ENCODE data around the gene CEP250. TPM values are rescaled to one million over a fixed set of nuclear protein-coding genes. Genes with fewer than 3 reads are reported as not detected.

The CEP250 gene
- total RNA-seq, 1 experiment from 2014 or later, result 42.3 TPM

DNA sequence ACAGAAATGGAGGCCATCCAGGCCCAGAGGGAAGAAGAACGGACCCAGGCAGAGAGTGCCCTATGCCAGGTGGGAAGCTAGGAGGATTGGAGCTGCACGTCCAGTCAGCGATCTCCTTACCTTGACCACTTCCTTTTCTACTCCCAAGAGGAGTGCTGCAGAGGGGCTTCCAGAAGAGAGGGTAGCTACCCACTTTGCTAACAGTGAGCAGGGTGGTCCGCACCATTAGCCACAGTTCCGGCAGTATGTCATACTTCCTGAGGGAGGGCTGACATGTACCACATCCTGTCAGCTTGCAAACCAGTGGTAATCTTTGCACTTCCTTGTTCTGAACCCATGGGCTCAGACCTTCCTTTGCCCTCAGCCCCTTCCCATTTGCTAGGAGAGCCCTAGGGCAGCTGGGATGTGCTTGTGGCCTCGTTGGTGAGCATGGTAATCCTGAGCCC lies 35.4 kb downstream of the CEP250 start:
- no peak overlapping the region for H3K27ac ChIP-seq (ENCODE audit: low read depth, low read length)
- no peak overlapping the region for H2AFZ ChIP-seq (ENCODE audit: low read depth, low read length, poor library complexity, severe bottlenecking)
- ATAC-seq (no peak), DNase-seq (ENCODE audit: low read depth, low spot score) (no peak)
- no TSS peak for BruUV-seq (replicated peaks)
- RAD21 ChIA-PET (ENCODE audit: low non-redundant PET in 1 of 2, low total read pairs in 2 of 2, uncharacterized antibody in 2 of 2, unreplicated experiment in 2 of 2), result no interaction called here
- POLR2A ChIA-PET, result no interaction called here
- CTCF ChIA-PET, result interaction anchor here (0.9 kb wide), 1 partner anchor 27 kb away, joined by 3 read pairs; no protein-coding TSS in a partner anchor
- no peak overlapping the region for H3K9ac ChIP-seq (ENCODE audit: low read length)
- H4K20me1 ChIP-seq (ENCODE audit: insufficient read depth), result no peaks in the 10 kb centered on the region; the same call in 1 of the 2 replicates
- H3K4me1 ChIP-seq (ENCODE audit: control insufficient read depth in 1 of 2, insufficient read depth in 2 of 2, low read length in 2 of 2), result no peaks in the 10 kb centered on the region
- H3K9me2 ChIP-seq (ENCODE audit: insufficient read depth), result no peaks in the 10 kb centered on the region
- TF ChIP-seq EGR1 (IDR thresholded peaks at IDR 0.05; ENCODE audit: low read depth) (no peak), SRF (IDR thresholded peaks at IDR 0.05; ENCODE audit: low read depth) (no peak), YY1 (IDR thresholded peaks at IDR 0.05; ENCODE audit: extremely low read depth, insufficient replicate concordance, low read depth, low read length) (no peak)
- H3K36me3 ChIP-seq (ENCODE audit: control insufficient read depth in 1 of 2, insufficient read depth in 2 of 2, low read length in 2 of 2), result peaks cover 26 to 37% of the 10 kb centered on the region in 2 experiments
- H3K4me3 ChIP-seq (replicated peaks in 1 of 2; ENCODE audit: low read depth in 1 of 2, low read length in 2 of 2), result no peak overlapping the region
- H3K79me2 ChIP-seq (ENCODE audit: insufficient read depth, low read length), result no peaks in the 10 kb centered on the region
- no peak overlapping the region for H3K4me2 ChIP-seq (ENCODE audit: low read length)
- no peaks in the 10 kb centered on the region for H3K9me3 ChIP-seq (ENCODE audit: control insufficient read depth in 1 of 2, insufficient read depth in 1 of 2, low read depth in 1 of 2, low read length in 2 of 2)
- intact Hi-C loops (cut with micrococcal nuclease), result no loop called here
- H3K27me3 ChIP-seq (ENCODE audit: insufficient read depth, low read length), result no peaks in the 10 kb centered on the region

DNA sequence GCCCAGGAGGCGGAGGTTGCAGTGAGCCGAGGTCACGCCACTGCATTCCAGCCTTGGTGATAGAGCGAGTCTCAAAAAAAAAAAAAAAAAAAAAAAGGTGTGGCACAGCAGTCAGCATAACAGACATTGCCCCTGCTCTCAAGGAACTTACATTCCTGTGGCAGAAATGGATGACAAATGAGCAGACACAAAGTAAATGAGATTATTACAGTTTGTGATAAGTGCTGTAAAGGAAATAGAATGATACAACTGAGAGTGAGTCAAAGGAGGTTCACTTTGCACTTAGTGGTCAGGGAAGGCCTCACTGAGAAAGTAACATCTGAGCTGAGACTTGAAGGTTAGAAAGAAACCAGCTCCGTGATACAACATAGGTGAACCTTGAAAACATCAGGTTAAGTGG lies 36.4 kb downstream of the CEP250 start:
- intact Hi-C loops (cut with micrococcal nuclease), result no loop called here
- no peaks in the 10 kb centered on the region for H3K9me2 ChIP-seq (ENCODE audit: insufficient read depth)
- BruUV-seq (replicated peaks), result no TSS peak
- H3K27ac ChIP-seq (ENCODE audit: low read depth, low read length), result no peak overlapping the region
- RAD21 ChIA-PET (ENCODE audit: low non-redundant PET in 1 of 2, low total read pairs in 2 of 2, uncharacterized antibody in 2 of 2, unreplicated experiment in 2 of 2), result no interaction called here
- H3K9me3 ChIP-seq (ENCODE audit: control insufficient read depth in 1 of 2, insufficient read depth in 1 of 2, low read depth in 1 of 2, low read length in 2 of 2), result no peaks in the 10 kb centered on the region
- H4K20me1 ChIP-seq (ENCODE audit: insufficient read depth), result no peaks in the 10 kb centered on the region; the same call in 1 of the 2 replicates
- no peak overlapping the region for H3K4me2 ChIP-seq (ENCODE audit: low read length)
- no peak for DNase-seq (ENCODE audit: low read depth, low spot score)
- peaks cover 28 to 37% of the 10 kb centered on the region in 2 experiments for H3K36me3 ChIP-seq (ENCODE audit: control insufficient read depth in 1 of 2, insufficient read depth in 2 of 2, low read length in 2 of 2)
- H3K9ac ChIP-seq (ENCODE audit: low read length), result no peak overlapping the region
- no peaks in the 10 kb centered on the region for H3K27me3 ChIP-seq (ENCODE audit: insufficient read depth, low read length)
- no peak overlapping the region for H3K4me3 ChIP-seq (replicated peaks in 1 of 2; ENCODE audit: low read depth in 1 of 2, low read length in 2 of 2)
- no peak overlapping the region for H2AFZ ChIP-seq (ENCODE audit: low read depth, low read length, poor library complexity, severe bottlenecking)
- POLR2A ChIA-PET, result no interaction called here
- no peaks in the 10 kb centered on the region for H3K4me1 ChIP-seq (ENCODE audit: control insufficient read depth in 1 of 2, insufficient read depth in 2 of 2, low read length in 2 of 2)
- no peaks in the 10 kb centered on the region for H3K79me2 ChIP-seq (ENCODE audit: insufficient read depth, low read length)
- CTCF ChIA-PET, result no interaction called here
- ATAC-seq, result no peak
- no peak for TF ChIP-seq SRF (IDR thresholded peaks at IDR 0.05; ENCODE audit: low read depth)
- TF ChIP-seq POLR2A (IDR thresholded peaks at IDR 0.05; ENCODE audit: borderline replicate concordance, extremely low read depth, insufficient read depth, insufficient read length), result no peak
- TF ChIP-seq SP1 (IDR thresholded peaks at IDR 0.05; ENCODE audit: low read depth), result no peak
- no peak for TF ChIP-seq JUND (IDR thresholded peaks at IDR 0.05)
- TF ChIP-seq EZH2phosphoT487 (IDR thresholded peaks at IDR 0.05; ENCODE audit: borderline replicate concordance), result no peak
- TF ChIP-seq EGR1 (IDR thresholded peaks at IDR 0.05; ENCODE audit: low read depth), result no peak
- TF ChIP-seq CEBPB (IDR thresholded peaks at IDR 0.05; ENCODE audit: low read depth), result no peak

All from HCT116 (cell line).